Fibroblast of mammary gland (primary cell): ENCODE results near the gene PLK4.

Experiments
- DNase-seq: peaks from one replicate; pipeline ENCODE4 v3.0.0-alpha.2; 2010; ENCODE audit warnings: low read depth
- H3K4me3 ChIP-seq: 2 replicates; pipeline ENCODE4 v1.5.1; 2011; ENCODE audit warnings: low read depth, mild to moderate bottlenecking, low read length, moderate library complexity; ENCODE audit not compliant: control insufficient read depth
- CTCF ChIP-seq: conservative IDR thresholded peaks from 2 replicates; pipeline ENCODE4 v1.5.1; 2011; ENCODE audit warnings: low read depth, low read length, inconsistent platforms; ENCODE audit not compliant: control insufficient read depth, insufficient read depth

PLK4 gene

GRCh38 chr4:127880763-127881562 is at the start of gene PLK4:
TSS of gene PLK4 (plus strand) at chr4:127880893. CDS start at chr4:127881135, 242 bp downstream.
- peak within 1 kb of the TSS; percentile 93 for H3K4me3 ChIP-seq
- TF ChIP-seq CTCF, result no peak
- peak; percentile 93 for DNase-seq

DNA sequence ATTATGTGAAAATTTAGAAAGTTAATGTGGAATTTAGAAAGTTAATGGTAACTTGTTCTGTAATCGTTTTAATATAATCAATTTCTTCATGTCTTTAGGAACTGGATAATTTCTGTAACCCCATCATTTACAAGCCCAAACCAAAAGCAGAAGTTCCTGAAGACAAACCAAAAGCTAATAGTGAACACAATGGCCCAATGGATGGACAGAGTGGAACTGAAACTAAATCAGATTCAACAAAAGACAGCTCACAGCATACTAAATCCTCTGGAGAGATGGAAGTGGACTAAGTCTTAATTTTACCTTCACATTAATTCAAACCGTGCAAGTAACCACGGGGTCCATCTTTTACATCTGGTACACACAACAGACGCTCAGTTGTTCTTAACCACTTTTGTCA is 48.1 kb upstream of the PLK4 start:
- no peak for DNase-seq
- TF ChIP-seq CTCF, result no peak
- no peak overlapping the region for H3K4me3 ChIP-seq

- TF ChIP-seq CTCF, result no peak
- no peak for DNase-seq
- no peak overlapping the region for H3K4me3 ChIP-seq
Measured at GRCh38 chr4:127843704-127844600, 36.7 kb upstream of the PLK4 start.

DNA sequence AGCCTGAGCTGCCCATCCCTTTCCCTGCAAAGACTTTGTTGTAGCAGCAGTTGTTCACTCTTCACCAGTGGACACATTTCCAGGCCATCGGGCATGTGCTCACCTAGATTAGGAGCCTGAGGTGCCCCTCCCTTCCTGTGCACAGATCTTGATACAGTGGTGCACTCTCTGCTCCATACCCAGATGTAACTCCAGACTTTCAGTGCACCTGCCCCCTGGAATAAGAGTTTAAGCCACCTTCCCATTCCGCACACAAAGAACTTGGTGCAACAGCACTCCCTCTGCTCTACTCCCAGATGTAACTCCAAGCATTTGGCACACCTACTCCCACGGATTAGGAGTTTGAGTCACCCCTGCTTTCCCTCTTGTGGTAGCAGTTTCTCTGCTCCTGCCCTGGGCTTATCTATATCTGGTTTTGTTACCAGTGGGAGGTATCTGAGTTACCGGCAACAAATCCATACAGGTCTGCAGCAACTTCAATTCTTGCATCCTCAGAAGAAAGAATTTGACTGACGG is 36.0 kb upstream of the PLK4 start:
- DNase-seq, result peak; percentile 5

DNA sequence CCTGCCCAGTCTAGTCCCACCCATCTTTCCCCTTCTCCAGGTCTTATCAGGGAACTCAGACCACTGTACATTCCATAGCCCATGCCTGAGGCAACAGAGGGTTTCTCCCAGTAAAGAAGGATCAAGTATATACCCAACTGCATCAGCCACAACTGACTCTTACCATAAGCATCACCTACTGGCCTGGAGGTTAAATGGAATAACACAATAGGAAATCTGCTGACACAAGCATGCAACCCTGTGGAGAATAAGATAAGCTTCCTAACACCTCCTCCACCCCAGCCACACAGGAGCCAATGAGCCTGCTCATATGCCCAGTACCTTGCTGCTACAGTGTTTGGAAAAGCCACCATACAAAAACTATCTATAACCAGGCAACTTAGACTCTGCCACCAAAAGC is 34.6 kb upstream of the PLK4 start:
- no peak for DNase-seq

More for the DNA sequence above, 36.0 kb upstream of the PLK4 start:
- H3K4me3 ChIP-seq, result no peak overlapping the region
- TF ChIP-seq CTCF, result no peak

More for the DNA sequence above, 34.6 kb upstream of the PLK4 start:
- no peak for TF ChIP-seq CTCF
- H3K4me3 ChIP-seq, result no peak overlapping the region
